HepG2 (cell line): Measurements from ENCODE around the gene JADE2. TPM values are rescaled to one million over a fixed set of nuclear protein-coding genes. Genes with fewer than 3 reads are reported as not detected.

Experiments used
- ESRRA ChIP-seq: sonication (generic); formaldehyde crosslinking; IDR thresholded peaks from 2 replicates; pipeline ENCODE4 v1.5.1; 2020; ENCODE audit warnings: mild to moderate bottlenecking, low read depth, missing genetic modification reagents
- FOSL2 ChIP-seq: sonication (generic); formaldehyde crosslinking; IDR thresholded peaks from 2 replicates; pipeline ENCODE4 v1.4.0; 2020; ENCODE audit warnings: missing genetic modification reagents
- JUND ChIP-seq: sonication (generic); formaldehyde crosslinking; IDR thresholded peaks from 2 replicates; pipeline ENCODE4 v1.8.0; 2022; ENCODE audit warnings: mild to moderate bottlenecking, missing genetic modification reagents
- KLF16 ChIP-seq, 2 experiments: sonication (generic) in 1 of 2; formaldehyde crosslinking in 1 of 2; IDR thresholded peaks; 2 replicates each; pipeline versions ENCODE4 v1.6.1 to v1.8.0; 2016 to 2023; ENCODE audit warnings: missing genetic modification reagents in 2 of 2, missing compliant biosample characterization in 1 of 2
- NCOA5 ChIP-seq: sonication (generic); formaldehyde crosslinking; IDR thresholded peaks from 2 replicates; pipeline ENCODE4 v1.4.0; 2020; ENCODE audit warnings: missing genetic modification reagents
- NR3C1 ChIP-seq: sonication (generic); formaldehyde crosslinking; IDR thresholded peaks from 2 replicates; pipeline ENCODE4 v1.4.0; 2020; ENCODE audit warnings: missing genetic modification reagents
- POGZ ChIP-seq: sonication (generic); formaldehyde crosslinking; IDR thresholded peaks from 2 replicates; pipeline ENCODE4 v1.4.0; 2020; ENCODE audit warnings: mild to moderate bottlenecking, missing genetic modification reagents
- TP53 ChIP-seq: sonication (generic); formaldehyde crosslinking; conservative IDR thresholded peaks from 2 replicates; pipeline ENCODE4 v1.4.0; 2020; ENCODE audit warnings: missing genetic modification reagents
- ZNF136 ChIP-seq: sonication (generic); formaldehyde crosslinking; IDR thresholded peaks from 2 replicates; pipeline ENCODE4 v1.8.1; 2022; ENCODE audit warnings: low read depth, mild to moderate bottlenecking, moderate library complexity, missing genetic modification reagents
- ZNF264 ChIP-seq: sonication (generic); formaldehyde crosslinking; IDR thresholded peaks from 2 replicates; pipeline ENCODE4 v1.4.0; 2020; ENCODE audit warnings: missing genetic modification reagents
- ZSCAN22 ChIP-seq: sonication (generic); formaldehyde crosslinking; IDR thresholded peaks from 2 replicates; pipeline ENCODE4 v1.4.0; 2020; ENCODE audit warnings: mild to moderate bottlenecking, missing genetic modification reagents
- polyA plus RNA-seq, 8 experiments: library from polyadenylated mRNA; depleted of rRNA in 3 of 8; stranded (reverse) in 7 of 8; unstranded in 1 of 8; fragments of >200 nt; fragmentation: Illumina TruSeq in 4 of 8; extraction: Trizol in 4 of 8; gene quantifications; 2 replicates each; pipeline versions ENCODE4 v1.2.1 to v1.2.3, GENCODE V29; 2011 to 2016; ENCODE audit warnings: low read depth in 4 of 8, missing spikeins in 1 of 8, mixed read lengths in 1 of 8; ENCODE audit not compliant: insufficient read depth in 1 of 8
- total RNA-seq, 5 experiments: library from RNA; depleted of rRNA; stranded (reverse); fragments of >200 nt; fragmentation: Illumina TruSeq; extraction: Trizol; gene quantifications; 2 replicates each; pipeline ENCODE4 v1.2.3, GENCODE V29; 2016; ENCODE audit warnings: low read depth in 1 of 5
- TF ChIP-seq, protein P1 (sequence below): sonication (generic); formaldehyde crosslinking; IDR thresholded peaks from 2 replicates; pipeline ENCODE4 v1.5.0; 2020; ENCODE audit warnings: mild to moderate bottlenecking, missing genetic modification reagents, borderline replicate concordance
- TF ChIP-seq, protein P2 (sequence below): sonication (generic); formaldehyde crosslinking; IDR thresholded peaks from 2 replicates; pipeline ENCODE4 v1.5.0; 2020; ENCODE audit warnings: missing genetic modification reagents
- TF ChIP-seq, protein P3 (sequence below): sonication (generic); formaldehyde crosslinking; IDR thresholded peaks from 2 replicates; pipeline ENCODE4 v1.8.1; 2022; ENCODE audit warnings: low read depth, mild to moderate bottlenecking, missing genetic modification reagents
- TF ChIP-seq, protein P4 (sequence below): sonication (generic); formaldehyde crosslinking; IDR thresholded peaks from 2 replicates; pipeline ENCODE4 v1.4.0; 2020; ENCODE audit warnings: mild to moderate bottlenecking, missing genetic modification reagents

Gene JADE2
- total and polyA plus RNA-seq, 2 of the 13 experiments (the other 11 are each of a cell fraction or from before 2014, with no cell fraction given) = 7.5 to 15.1 TPM

DNA sequence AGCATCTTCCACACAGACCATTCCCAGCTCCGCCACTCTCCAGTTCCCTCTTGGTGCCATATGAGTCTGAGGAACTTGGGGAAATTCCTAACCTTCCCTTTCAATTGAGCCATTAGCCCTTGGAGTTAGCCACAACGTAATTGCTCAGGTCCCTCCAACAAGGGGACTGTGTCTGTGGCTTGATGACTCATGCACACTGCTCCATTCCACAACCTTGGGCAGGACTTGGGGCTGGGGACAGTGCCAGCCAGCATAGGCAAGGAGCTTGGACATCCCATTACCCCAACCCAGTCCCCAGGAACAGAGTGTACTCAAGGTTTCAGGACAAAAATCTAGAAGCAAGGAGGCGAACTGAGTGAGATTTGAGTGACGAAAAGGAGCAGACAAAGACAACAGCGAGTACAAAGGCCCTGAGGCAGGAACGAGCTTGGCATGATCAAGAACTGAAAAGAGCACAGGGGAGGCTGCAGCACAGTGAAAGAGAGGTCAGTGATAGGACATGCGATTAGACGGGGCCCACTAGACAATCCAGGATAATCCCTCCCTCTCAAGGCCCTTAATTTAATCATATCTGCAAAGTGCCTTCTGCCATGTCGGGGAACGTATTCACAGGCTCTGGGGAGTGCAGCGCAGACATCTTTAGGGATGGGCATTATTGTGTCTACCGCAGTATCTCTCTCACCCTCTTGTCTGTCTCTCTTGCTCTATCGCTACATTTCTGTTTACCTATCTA is 16.0 kb upstream of the JADE2 start (continued):
- TF ChIP-seq, protein P1, sequence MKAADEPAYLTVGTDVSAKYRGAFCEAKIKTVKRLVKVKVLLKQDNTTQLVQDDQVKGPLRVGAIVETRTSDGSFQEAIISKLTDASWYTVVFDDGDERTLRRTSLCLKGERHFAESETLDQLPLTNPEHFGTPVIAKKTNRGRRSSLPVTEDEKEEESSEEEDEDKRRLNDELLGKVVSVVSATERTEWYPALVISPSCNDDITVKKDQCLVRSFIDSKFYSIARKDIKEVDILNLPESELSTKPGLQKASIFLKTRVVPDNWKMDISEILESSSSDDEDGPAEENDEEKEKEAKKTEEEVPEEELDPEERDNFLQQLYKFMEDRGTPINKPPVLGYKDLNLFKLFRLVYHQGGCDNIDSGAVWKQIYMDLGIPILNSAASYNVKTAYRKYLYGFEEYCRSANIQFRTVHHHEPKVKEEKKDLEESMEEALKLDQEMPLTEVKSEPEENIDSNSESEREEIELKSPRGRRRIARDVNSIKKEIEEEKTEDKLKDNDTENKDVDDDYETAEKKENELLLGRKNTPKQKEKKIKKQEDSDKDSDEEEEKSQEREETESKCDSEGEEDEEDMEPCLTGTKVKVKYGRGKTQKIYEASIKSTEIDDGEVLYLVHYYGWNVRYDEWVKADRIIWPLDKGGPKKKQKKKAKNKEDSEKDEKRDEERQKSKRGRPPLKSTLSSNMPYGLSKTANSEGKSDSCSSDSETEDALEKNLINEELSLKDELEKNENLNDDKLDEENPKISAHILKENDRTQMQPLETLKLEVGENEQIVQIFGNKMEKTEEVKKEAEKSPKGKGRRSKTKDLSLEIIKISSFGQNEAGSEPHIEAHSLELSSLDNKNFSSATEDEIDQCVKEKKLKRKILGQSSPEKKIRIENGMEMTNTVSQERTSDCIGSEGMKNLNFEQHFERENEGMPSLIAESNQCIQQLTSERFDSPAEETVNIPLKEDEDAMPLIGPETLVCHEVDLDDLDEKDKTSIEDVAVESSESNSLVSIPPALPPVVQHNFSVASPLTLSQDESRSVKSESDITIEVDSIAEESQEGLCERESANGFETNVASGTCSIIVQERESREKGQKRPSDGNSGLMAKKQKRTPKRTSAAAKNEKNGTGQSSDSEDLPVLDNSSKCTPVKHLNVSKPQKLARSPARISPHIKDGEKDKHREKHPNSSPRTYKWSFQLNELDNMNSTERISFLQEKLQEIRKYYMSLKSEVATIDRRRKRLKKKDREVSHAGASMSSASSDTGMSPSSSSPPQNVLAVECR (CRISPR knock-in tag) = no peak
- TF ChIP-seq ZNF136 (CRISPR knock-in tag) (no peak), KLF16 (CRISPR knock-in tag; IDR thresholded peaks at IDR 0.05) (no peak), POGZ (CRISPR knock-in tag) (no peak), ZNF264 (CRISPR knock-in tag) (no peak), NR3C1 (CRISPR knock-in tag) (no peak), ZSCAN22 (CRISPR knock-in tag) (no peak), FOSL2 (CRISPR knock-in tag) (peak; percentile 97), TP53 (CRISPR knock-in tag) (no peak), ESRRA (CRISPR knock-in tag) (no peak), JUND (CRISPR knock-in tag) (0 out of 2 replicates have a peak, but pooled peaks have one; percentile 16), NCOA5 (CRISPR knock-in tag) (no peak)
- TF ChIP-seq, protein P2, sequence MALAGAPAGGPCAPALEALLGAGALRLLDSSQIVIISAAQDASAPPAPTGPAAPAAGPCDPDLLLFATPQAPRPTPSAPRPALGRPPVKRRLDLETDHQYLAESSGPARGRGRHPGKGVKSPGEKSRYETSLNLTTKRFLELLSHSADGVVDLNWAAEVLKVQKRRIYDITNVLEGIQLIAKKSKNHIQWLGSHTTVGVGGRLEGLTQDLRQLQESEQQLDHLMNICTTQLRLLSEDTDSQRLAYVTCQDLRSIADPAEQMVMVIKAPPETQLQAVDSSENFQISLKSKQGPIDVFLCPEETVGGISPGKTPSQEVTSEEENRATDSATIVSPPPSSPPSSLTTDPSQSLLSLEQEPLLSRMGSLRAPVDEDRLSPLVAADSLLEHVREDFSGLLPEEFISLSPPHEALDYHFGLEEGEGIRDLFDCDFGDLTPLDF = no peak
- TF ChIP-seq, protein P3, sequence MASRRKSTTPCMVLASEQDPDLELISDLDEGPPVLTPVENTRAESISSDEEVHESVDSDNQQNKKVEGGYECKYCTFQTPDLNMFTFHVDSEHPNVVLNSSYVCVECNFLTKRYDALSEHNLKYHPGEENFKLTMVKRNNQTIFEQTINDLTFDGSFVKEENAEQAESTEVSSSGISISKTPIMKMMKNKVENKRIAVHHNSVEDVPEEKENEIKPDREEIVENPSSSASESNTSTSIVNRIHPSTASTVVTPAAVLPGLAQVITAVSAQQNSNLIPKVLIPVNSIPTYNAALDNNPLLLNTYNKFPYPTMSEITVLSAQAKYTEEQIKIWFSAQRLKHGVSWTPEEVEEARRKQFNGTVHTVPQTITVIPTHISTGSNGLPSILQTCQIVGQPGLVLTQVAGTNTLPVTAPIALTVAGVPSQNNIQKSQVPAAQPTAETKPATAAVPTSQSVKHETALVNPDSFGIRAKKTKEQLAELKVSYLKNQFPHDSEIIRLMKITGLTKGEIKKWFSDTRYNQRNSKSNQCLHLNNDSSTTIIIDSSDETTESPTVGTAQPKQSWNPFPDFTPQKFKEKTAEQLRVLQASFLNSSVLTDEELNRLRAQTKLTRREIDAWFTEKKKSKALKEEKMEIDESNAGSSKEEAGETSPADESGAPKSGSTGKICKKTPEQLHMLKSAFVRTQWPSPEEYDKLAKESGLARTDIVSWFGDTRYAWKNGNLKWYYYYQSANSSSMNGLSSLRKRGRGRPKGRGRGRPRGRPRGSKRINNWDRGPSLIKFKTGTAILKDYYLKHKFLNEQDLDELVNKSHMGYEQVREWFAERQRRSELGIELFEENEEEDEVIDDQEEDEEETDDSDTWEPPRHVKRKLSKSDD (CRISPR knock-in tag) = no peak
- TF ChIP-seq, protein P4, sequence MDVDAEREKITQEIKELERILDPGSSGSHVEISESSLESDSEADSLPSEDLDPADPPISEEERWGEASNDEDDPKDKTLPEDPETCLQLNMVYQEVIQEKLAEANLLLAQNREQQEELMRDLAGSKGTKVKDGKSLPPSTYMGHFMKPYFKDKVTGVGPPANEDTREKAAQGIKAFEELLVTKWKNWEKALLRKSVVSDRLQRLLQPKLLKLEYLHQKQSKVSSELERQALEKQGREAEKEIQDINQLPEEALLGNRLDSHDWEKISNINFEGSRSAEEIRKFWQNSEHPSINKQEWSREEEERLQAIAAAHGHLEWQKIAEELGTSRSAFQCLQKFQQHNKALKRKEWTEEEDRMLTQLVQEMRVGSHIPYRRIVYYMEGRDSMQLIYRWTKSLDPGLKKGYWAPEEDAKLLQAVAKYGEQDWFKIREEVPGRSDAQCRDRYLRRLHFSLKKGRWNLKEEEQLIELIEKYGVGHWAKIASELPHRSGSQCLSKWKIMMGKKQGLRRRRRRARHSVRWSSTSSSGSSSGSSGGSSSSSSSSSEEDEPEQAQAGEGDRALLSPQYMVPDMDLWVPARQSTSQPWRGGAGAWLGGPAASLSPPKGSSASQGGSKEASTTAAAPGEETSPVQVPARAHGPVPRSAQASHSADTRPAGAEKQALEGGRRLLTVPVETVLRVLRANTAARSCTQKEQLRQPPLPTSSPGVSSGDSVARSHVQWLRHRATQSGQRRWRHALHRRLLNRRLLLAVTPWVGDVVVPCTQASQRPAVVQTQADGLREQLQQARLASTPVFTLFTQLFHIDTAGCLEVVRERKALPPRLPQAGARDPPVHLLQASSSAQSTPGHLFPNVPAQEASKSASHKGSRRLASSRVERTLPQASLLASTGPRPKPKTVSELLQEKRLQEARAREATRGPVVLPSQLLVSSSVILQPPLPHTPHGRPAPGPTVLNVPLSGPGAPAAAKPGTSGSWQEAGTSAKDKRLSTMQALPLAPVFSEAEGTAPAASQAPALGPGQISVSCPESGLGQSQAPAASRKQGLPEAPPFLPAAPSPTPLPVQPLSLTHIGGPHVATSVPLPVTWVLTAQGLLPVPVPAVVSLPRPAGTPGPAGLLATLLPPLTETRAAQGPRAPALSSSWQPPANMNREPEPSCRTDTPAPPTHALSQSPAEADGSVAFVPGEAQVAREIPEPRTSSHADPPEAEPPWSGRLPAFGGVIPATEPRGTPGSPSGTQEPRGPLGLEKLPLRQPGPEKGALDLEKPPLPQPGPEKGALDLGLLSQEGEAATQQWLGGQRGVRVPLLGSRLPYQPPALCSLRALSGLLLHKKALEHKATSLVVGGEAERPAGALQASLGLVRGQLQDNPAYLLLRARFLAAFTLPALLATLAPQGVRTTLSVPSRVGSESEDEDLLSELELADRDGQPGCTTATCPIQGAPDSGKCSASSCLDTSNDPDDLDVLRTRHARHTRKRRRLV (CRISPR knock-in tag) = no peak
